ENCODE data around the gene C2orf81.
"Not testable (repeated sequence)": the region's sequence is repeated elsewhere in the genome, so short reads cannot be mapped to it uniquely, and the experiment has no call there.

The C2orf81 gene

DNA sequence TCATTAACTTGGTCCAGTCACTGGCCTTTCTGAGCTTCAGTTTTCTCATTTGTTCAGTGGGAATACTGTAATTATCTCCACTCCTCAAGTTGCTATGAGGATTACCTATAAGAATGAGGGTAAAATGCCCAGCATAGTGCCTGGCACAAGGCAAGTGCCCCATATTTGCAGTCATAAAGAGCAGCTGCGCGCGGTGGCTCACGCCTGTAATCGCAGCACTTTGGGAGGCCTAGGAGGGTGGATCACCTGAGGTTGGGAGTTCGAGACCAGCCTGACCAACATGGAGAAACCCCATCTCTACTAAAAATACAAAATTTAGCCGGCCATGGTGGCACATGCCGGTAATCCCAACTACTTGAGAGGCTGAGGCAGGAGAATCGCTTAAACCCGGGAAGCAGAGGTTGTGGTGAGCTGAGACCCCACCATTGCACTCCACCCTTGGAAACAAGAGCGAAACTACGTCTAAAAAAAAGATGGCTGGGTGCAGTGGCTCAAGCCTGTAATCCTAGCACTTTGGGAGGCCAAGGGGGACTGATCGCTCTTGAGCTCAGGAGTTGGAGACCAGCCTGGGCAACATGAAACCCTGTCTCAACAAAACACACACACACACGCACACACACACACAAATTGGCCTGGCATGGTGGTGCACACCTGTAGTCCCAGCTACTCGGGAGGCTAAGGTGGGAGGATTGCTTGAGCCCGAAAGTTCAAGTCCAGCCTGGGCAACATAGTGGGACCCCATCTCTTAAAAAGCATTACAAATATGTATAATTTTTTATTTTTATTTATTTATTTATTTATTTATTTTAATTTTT is 21.3 kb upstream of the C2orf81 start:
- DNase-seq (ENCODE audit: low read depth): not testable (repeated sequence)

DNA sequence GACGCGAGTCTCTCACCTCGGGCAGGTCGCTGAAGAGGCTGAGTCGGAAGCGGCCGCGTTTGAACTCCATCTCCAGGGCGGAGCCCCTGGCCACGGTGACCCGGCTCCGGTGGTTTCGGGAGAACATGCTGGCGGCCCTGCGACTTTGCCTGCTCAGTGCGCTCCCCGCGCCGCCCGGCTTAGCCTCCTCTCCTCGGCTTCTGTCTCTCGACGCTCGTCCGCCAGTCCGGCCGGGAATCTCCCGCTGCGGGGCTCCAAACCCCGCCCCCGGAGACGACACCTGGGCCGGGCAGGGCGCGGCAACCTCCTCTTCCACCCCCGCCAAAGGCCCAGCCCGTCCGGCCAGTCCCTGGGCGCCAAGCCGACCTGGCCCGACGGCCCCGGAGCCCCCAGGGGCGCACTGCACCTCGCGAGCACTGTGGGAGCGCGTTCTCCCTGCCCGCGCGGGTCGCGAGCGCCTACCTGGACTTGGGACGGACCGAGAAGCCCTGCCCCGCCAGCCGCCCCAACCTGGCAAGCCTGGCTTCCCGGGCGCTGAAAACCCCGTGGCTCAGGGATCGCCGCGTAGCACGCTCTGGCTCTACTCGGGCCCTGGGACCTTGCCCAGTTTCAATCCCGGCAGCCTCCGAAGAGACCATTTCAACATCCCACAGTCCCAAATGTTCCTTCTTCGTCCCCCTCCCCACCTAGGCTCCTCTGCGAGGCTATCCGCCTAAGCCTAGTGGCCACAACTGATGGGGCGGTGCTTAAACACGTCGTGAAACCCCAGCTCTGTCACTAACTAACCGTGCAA is 20.5 kb upstream of the C2orf81 start, which contains the start of gene RTKN:
Gene RTKN (minus strand): TSS at position 248 of the 793 bp plus-strand sequence. CDS start 121 bp downstream, at position 127.
- no peak for DNase-seq (ENCODE audit: low read depth)

DNA sequence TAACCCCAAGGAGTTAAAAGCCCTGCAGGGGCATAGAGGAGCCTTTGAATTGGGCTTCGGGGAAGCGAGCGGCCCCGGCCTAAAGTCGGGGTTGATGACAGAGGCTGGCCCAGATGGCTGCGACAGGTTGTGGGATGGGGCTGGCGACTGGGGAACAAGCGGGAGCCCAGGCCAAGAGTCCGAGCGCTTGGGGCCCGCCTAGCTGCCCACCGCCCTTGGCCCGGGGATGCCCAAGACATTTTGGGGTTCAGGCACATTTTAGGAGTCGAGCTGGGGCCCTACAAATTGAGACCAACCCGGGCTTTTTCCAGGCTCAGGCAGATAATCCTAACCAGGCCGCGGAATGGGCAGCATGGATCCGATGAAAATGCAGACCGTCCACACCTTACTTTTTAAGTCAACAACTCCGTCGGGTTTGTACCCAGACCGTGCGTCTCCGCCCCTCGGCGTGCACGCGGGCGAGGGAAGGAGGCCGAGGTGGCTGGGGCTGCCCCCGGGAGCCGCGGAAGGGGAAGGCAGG is 19.8 kb upstream of the C2orf81 start:
- no peak for DNase-seq (ENCODE audit: low read depth)

DNA sequence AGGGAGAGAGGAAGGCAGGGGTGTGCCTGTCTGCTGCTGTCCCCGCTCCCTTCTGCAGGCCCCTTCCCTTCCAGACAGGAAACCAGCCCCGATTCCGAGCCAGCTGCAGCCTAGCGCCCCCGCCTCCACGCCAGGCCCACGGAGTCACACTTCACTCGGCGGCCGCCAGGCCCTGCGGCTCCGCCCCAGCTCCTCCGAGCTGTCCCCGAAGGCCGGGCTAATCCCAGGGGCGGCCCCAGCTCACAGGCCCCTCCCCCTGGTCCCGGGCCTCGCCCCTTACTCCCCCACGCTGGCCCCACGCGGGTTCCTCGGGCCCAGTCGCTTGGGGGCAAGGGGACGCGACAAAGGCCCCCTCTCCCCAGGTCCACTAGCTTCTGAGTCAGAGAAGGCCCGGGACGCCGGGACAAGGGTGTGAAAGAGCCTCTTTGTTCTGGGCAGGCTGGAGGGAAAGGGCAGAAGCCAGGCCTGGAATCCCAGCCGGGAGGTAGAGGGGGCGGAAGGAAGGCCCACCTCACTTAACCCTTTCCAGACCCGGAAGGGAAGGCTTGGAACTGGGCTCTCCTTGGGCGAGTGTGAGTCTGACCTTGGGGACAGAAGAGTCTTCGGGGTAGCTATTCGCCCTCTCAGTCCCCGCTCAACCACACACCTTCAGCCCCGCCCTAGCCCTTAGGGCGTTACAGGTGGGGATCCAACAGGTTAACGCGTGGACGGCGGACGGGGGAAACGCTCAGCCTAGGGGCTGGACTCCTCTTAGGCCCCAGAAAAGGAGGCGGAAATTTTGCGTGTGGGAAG is 19.2 kb upstream of the C2orf81 start:
- no peak for DNase-seq (ENCODE audit: low read depth)

DNA sequence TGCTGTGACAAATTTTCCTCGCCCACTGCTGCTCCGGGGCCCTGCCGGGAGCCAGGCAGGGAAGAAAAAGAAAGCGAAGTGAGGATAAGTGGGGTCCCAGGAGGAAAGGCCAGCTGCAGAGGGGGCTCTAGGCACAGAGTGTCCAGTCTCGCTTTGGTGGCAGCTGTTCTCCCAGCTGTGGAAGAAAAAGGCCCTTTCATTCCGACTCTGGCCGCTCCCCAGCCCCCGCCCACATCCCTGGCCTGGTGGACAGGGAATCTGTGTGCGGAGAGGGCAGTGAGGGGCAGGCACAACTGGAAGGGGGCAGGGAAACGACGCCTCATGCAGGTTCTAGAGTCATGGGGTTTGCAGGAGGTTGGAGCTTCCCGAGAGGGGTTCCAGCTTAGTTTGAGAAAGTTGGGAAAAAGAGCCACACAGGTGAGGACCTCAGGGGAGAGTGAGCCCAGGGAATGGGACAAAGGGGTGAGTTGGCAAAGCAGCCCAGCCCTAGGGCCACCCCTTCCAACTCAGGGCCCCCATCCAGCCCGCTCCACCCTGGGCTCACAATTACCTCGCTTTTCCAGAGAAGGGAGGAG is 18.5 kb upstream of the C2orf81 start:
- DNase-seq (ENCODE audit: low read depth): no peak

DNA sequence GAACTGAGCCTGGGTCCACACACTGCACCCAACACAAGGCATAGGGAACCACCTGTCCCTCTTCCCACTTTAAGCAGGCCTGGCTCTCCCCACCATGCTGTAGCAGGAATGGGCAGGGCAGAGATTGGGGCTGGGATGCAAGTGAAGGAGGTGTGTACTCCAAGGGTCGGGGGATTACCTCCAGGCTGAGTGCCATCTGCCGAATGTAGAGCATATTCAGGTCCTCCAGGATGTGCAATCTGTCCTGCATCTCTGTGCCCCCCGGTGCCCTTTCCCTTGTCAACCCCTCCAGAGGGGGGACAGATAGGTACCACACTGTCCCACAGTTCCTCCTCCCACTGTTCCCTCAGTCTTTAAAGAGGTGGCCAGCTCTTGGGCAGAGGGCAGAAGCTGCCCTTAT is 18.0 kb upstream of the C2orf81 start:
- DNase-seq (ENCODE audit: low read depth): no peak

DNA sequence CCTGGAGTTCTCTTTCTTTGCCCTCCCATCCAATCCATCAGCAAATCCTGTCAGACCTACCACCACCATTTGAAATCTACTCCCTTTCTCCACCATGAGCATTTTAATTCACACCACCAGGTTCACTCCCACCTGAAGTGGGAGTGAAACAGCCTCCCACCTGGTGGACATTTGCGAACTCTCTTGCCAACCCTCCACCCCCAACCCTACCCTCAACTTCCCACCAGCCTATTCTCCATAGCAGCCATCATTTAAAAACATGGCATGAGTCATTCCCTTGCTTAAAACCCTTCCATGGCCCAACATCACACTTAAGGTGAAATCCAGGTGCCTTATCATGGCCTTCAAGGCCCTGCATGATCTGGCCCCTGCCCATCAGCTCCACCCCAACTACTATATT is 16.8 kb upstream of the C2orf81 start:
- DNase-seq (ENCODE audit: low read depth): no peak

DNA sequence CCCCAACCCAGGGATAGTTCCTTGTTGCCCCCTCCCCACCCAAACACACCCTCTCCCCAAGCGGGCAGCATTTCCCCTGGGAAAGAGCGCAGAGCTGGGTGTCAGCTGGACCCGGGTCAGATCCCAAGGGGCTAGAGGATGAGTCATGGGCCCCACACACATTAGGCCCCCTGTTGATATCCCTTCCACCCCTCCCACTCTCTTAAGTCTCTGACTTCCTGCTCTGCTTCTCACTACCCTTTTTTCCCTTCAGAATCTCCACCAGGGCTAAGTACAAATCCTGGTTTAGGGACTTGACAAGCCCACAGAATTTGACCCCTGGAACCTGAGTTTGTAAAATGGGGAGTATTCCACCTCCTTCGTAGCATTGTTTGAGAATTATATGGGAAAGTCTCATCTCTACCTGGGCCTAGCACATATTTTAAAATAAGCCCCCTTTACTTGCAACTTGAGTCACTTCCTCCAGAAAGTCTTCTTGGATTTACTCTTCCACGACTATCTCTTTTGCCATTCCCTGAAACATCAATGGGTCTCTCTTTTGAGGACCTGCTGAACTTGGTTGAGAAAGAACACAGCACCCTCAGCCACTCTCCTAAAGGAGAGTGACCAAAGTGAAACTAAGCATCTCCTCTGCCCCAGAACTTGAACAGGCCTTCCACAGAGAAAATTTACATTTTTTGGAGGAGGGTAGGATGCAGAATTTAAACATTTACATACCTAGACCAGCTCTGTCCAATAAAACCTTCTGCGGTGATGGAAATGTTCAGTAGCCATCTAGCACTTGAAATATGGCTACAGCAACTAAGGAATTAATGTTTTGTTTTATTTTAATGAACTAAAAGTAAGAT is 15.7 kb upstream of the C2orf81 start:
- DNase-seq (ENCODE audit: low read depth): no peak

DNA sequence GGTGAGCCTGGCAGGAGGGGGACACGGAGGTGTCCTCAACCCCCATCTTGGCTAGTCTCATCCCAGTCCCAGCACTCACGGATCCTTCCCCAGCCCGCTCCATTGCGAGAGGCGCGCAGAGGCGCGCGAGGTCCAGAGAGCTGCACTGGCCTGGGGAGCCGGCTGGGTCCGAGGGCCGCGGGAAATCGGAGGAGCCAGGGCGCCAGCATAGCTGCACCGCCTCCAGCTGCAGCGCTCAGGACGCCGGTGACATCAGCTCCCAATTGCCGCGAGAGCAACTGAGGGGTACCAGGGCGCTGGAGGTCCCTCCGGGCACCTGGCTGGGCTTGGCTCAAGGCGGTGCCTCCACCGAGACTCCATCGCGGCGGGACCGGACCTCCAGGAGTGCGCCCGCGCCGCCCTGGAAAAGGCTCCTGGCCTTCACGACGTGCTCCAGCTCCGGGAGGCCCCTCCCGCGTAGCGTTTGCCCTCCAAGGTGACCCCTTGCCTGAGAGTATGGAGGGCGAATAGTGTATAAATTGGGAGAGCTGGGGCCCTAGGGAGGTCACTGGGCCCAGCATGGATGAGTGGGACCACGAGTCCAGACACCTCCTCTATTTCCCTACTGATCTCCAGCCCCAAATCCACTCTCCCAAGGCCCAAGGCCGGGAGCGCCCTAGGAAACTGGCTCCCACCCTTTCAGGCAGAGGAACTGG is 14.8 kb upstream of the C2orf81 start:
- DNase-seq (ENCODE audit: low read depth): no peak

DNA sequence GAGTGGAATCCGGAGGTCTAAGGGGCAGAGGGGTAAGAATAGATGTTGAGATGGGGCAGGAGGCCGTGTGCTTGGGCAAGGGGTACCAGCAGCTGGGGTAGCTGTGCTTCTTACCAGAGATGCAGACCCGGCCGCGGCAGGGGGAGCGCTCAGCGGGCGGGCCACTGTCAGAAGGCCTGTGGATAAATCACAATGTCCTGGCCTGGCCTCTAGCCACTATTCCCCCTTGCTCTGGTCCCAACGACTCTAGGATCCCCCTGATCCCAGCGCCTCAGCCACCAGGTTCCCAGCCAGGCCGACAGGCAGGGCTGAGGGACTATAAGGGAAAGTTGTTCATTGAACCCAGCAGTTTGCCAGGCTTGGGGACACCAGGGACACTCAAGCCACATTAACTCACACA is 9.1 kb upstream of the C2orf81 start:
- no peak for DNase-seq (ENCODE audit: low read depth)

DNA sequence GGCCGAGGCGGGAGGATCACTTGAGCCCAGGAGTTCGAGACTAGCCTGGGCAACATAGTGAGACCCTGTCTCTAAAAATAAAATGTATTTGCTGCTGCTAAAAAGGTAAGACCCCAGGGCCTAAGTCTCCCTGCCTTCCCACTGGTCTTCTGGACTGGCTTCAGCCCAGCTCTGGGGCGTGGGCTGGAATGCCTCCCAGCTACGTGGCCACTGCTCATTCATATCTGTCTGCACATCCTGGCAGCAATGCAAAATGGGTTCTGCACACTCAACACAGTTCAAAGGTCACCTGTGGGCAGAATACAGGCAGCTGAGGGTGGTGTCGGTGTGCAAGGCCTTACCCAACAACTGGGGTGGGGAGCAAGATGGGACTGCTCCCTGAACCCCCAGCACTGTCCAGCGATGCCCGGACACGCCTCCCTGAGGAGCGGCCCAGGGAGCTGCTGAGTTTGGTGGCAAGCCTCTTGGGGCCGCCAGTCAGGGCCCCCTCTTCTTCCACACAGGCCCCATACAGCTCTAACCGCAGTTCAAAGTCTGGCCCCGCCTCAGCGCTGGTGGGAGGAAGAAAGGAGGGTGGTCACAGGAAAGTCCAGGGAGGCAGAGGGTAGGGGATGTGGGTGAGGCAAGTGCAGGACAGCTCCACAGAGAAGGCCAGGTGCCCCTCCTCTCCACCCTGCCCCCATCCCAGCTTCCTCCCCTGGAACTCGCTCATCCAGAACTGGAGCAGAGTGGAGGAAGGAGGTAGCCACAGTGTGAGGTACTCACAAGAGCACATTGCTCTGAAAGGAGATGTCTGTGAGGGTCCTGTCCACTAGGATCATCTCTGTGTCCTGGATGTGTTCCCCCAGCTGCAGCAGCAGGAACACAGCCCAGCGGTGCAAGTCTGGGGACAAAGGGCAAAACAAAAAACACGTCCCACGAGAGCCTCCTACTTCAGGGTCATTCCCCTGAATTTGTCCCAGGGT is 8.3 kb upstream of the C2orf81 start:
- DNase-seq (ENCODE audit: low read depth): no peak

DNA sequence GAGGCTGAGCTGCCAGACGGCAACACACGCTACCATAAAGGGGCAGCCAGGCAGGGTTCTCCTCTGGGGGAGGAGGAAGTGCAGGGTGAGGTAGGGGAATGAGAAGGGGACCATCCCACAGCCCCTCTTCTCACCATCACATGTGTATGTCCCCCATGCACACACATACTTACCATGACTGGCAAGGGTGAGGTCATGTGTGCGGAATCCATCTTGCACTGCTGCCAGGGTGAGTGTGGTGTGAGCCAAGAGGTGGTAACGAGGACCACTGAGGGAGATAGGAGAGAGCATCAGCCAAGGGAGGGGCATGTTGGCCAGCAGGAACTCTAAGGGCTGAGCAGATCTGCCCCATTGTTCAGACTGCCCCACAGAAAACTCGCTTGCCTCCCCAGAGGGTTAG is 7.3 kb upstream of the C2orf81 start:
- DNase-seq (ENCODE audit: low read depth): no peak

DNA sequence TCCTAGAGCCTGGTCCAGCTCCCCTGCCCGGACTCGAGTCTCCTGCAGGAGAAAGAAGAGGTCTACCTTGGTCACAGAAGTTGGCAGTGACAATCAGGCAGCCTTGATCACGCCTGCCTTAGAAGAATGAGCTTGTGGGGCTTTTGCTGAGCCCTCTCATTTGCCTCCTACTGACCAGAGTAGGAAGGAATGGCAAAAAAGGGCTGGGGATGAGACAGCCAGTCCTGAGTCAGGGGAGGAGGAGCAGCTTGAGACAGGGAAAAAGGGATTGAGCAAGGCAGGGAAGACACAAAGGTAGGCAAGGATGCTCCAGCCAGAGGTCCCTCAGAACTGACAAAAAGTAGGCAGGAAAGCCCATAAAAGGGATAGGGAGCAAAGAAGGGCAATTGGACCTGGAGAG is 6.1 kb upstream of the C2orf81 start:
- no peak for DNase-seq (ENCODE audit: low read depth)

DNA sequence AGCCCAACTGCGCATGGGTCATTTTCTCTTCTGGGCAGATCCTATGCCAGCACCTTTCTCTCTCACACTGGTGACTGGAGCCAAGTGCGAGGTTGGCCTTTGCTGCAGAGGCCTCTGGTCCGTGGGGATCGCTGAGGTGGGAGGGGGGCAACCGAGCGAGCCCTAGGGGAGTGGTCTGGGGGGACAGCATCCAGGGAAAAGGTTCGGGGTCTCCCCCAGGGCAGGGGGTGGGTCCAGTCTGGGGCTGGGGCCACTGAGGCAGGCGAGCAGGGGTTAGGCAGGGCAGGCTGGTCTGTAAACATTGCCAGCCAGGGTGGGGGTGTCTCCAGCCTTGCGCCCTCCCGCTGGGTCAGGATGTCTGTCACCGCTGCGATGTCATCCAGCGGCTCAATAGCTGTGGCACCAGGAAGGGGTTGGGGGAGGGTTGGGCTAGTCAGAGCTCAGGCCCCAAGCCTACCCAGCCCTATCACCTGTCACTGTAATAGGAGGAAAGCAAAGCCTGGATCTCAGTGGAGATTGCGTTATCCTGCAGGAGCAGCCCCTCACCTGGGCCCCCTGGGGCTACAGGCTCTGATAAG is 4.9 kb upstream of the C2orf81 start:
- no peak for DNase-seq (ENCODE audit: low read depth)

DNA sequence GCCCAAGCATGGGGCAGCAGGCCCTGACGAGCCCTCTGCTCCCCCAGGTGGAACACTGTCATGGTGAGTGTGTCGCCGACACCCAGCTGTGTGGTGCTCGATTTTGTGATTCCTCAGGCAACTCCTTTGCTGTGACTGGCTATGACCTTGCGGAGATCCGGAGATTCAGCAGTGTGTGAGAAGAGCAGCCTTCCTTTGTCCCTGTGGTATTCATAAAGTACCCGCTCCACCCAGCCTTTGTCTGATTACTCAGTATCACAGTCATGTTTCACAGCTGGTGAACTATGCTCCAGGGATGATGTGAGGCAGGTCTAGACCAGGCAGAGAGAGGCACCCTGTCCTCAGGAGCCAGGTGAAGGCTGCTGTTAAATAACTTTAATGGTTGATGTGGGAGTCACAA is 4.1 kb upstream of the C2orf81 start:
- no peak for DNase-seq (ENCODE audit: low read depth)

DNA sequence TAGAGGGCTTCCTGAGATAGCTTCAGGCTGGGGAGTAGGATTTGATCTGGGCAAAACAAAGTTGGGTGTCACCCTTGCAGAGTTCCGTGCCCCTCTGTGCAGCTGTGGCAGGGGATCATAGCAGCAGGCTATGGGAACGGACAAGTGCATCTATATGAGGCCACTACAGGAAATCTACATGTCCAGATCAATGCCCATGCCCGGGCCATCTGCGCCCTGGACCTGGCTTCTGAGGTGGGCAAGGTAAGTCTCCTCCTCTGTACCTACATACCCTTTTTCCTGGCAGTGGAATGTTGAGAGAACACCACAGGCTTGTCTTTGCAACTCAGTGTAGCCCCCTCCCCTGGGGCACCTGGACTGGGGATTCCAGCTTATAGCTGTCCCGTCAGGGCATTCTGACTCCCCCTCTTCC is 3.6 kb upstream of the C2orf81 start:
- DNase-seq (ENCODE audit: low read depth): no peak

DNA sequence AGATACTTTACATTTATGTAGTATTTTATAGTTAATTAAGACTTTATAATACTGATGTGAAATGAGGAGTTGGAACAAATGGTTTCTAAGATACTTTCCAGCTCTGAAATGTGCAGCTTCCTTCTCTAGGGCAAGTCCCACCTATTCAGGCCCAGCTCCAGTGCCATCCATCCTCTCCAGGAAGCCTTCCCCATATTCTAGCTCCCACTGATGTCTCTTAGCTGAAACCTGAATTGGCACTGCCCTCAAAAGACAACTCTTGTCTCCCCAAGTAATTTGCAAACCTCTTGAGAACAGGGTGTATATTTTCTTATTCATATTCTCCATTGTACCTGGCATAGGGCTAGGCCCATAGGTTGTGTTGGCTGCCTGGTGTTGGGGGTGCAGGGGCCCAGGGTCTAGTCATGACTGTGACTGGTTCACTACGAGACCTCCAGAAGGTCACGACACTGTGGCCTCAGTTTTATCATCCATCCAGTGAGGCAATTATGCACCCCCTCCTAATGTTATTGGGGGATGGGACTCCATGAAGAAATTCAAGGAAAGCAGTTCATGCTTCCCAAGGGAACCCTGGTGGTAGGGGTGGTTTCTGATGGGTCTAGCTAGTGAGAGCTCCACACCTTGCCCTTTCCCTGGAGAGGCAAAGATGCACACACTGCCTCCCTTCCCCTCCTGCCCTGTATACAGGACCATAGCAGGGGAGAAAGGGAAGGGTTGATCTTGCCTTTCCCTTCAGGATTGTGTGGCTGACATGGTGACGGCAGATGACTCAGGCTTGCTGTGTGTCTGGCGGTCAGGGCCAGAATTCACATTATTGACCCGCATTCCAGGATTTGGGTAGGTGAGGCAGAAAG is 2.9 kb upstream of the C2orf81 start:
- no peak for DNase-seq (ENCODE audit: low read depth)
